Activated T-helper 1 cell treated with anti-CD3 and anti-CD28 coated beads, Interleukin-2, amount 50 U/mL, for 16 hours (primary cell): Measurements from ENCODE around the gene JMJD6.
"Not testable (repeated sequence)": the region's sequence is repeated elsewhere in the genome, so short reads cannot be mapped to it uniquely, and the experiment has no call there.

Source experiments
- DNase-seq, 2 donors: peaks; one replicate each; pipeline ENCODE4 v3.0.0-alpha.2; 2020; ENCODE audit warnings: low read depth in 1 of 2, low spot score in 1 of 2

Gene JMJD6

DNA sequence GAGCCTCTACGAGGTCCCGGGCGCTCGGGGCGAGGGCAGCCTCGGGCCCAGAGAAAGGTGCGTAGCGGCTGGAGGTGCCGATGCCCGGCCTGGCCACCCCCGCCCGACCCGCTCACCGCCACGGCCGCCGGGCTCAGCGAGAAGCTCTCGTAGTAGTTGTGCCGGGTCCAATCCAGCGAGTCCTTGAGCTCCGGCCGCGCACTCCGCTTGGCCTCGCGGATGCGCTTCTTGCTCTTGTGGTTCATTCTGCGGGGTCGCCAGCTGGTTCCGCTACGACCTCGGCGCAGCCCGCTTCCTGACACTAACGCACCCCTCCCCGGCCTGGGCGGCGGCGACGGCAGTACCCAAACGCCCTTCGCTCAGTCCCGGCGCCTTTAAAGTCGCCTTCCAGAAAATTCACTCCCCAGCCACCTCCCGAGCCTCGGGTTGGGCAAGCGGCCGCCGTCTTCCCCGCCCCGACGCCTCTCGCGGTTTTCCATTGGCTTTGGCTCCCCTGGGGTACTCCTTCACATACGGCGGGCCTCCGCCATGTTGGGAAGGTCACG is at the start of gene JMJD6:
JMJD6 (minus strand) TSS at position 376 of the 545 bp plus-strand sequence; CDS start at position 245, 131 bp downstream.
- DNase-seq, result peak; percentile 90 to 93

DNA sequence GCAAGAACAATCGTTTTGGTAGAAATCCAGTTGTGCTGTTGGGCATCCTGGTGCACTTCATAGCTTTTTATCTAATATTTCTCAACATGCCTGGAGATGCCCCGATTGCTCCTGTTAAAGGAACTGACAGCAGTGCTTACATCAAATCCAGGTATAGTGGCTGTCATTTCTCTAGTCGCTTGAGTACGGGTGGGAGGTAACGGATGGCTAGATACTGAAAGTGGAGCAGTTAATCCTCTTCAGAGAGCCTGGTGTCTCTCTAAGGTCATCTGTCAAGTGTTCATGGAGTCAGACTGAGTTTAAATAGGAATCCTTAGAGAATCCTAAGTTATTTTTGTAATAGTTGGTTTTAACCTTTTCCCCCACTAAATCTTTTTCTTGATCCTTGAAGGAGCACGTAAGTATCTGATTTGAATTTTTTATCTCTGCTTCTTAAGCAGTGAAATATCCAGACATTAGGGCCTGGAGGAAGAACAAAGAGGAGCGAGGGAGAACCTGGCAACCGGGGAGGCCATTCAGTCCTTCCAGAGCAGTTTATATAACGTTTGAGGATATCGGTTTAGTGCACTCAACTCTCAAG is 48.7 kb upstream of the JMJD6 start:
- DNase-seq, result no peak

GRCh38 chr17:76772842-76773525 is 46.6 kb upstream of the JMJD6 start:
- DNase-seq, result peak; percentile 9 to 22

DNA sequence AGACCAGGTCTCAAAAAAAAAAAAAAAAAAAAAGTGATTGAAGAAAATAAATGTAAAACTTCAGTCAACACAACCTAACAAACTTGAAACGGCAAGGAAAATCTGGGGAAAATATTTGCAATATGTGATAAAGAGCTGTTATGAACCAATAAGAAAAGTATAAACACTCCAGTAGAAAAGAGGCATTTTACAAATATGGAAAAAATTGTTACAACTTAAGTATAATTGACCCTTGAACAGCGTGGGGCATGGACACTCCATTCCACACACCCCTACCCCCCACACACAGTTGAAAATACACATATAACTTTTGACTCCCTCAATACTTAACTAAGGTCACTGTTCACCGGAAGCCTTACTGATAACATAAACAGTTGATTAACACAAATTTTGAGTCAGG is 32.2 kb upstream of the JMJD6 start:
- DNase-seq, result no peak

DNA sequence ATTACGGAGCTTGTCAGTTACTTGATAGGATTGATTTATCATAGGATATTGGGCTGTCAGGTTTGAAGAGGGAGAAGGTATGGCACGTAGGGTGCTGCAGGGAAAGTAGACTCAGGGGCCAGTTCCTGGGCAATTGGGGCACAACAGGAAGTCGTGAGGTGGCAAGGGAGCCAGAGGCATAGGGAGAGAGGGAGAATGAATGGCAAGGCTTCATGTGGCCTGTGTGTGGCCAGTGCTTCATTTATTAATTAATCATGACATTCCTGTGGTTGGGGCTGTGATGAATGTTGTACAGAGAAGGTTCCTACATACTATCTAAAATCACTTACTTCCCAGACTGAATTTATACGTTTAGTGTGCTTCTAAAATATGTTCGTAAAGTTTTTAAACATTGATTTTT is 30.9 kb upstream of the JMJD6 start:
- no peak for DNase-seq

DNA sequence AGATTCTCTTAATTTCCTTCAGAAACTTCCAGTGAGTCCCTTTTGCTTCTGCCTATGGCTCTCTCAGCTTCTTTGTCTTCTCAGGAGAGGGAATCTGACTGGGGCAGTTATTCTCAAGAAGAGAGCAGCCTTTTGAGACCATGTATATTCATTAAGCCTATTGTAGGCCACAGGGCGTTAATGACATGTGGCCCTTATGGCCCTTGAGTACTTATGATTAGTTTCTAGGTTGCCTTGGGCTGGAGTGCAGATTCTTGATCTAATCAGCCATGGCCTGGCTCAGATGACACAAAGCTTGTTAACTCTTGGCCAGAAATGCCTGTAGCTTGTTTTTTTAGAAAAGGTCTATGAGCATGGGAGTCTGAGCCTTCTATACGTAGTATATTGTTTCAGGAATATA is 28.9 kb upstream of the JMJD6 start:
- no peak for DNase-seq

GRCh38 chr17:76753061-76753961 is 26.9 kb upstream of the JMJD6 start:
- no peak for DNase-seq

GRCh38 chr17:76752006-76752405 is 25.6 kb upstream of the JMJD6 start:
- DNase-seq, result no peak

- no peak for DNase-seq
Measured at GRCh38 chr17:76751416-76751993, 25.1 kb upstream of the JMJD6 start.

DNA sequence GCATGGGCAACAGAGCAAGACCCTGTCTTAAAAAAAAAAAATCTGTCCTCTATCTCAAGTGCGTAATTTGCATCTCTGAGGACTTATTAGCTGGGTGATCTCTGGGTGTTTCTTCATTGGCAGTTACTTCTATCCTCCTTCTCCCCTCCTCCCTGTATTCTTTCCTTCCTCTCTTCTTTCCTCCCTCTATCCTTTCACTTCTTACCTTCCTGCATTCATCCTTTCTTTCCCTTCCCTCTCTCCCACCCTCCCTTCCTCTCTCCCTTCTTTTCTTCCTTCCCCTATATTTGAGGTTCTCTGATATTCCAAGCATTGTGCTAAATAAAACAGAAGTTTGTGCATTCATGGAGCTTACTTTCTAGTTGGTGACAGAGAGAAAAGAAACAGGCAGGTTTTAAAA is 22.3 kb upstream of the JMJD6 start:
- DNase-seq, result no peak

DNA sequence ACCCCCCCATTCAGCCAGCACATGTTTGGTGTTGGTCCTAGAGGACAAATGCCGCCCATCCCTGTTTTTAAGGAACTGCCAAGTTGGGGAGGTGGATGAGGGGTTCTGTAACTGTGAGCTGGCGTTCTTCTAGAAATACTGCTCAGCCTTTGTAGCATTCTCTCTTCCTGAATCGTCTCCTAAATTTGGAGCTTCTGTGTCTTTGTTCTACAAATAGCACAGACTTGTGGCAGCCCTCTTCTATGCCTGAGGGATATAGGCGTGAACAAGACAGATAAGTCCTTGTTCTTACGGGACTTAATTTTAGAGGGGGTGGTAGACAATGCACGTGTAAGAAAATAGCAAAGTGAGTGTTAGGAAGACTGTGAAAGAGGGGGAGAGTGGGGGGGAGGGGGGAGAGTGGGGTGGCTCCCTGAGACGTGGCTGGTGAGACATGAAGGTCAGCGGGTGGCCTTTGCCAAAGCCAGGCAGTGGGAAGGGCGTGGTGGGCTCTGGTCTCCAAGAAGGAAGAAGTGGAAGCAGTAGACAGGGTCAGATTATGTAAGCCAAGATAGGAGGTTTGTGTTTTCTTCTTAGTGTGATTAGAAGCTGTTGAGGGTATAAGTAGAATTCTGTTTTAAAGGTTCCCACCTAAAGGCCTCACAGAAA is 21.4 kb upstream of the JMJD6 start:
- DNase-seq, result no peak

DNA sequence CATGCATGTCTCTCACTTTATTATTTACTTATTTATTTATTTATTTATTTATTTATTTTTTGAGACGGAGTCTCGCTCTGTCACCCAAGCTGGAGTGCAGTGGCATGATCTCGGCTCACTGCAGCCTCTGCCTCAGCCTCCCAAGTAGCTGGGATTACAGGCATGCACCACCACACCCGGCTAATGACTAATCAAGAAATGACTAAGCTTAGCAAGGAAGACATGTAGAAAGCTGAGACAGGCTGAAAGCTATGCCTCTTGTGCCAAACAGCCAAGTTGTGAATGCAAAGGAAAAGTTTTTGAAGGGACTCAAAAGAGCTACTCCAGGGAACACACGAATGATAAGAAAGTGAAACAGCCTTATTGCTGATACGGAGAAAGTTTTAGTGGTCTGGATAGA is 19.4 kb upstream of the JMJD6 start:
- not testable (repeated sequence) for DNase-seq

DNA sequence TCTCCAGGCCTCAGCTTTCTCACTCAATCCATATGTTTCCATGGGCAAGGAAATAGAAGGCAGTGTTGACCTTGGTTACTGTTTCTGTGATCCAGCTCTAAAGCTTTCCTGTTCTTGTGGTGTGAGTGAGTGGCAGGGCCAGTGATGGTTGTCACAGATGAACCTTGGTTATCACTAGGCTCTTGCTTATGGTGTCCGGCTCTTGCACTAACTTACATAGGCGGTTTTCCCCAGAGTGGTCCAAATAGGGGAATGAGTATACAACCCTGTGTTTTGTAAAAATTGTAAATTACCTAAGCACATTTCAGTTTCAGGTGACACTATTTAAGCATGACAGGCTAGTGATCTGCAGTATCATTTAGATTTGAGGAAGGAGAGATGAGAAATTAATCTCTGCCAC is 18.3 kb upstream of the JMJD6 start:
- no peak for DNase-seq

DNA sequence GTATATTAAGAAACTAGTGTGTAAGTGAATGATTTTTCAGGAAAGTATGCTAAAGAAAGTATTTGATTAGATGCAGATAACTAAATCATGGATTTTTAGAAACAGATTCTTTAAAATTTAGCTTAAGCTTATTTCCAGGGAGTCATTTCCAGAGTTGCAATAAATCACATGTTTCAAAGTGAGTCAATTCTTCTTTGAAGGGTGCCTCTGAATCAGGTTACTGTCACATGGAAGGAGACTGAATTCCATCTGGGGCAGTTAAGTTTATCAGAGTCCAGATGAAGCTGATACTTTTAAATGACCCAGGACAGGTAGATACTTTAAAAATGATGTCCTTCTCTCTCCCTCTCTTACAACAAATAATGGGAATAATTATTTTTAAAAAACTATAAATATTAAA is 16.6 kb upstream of the JMJD6 start:
- DNase-seq, result no peak

- DNase-seq, result no peak
Measured at GRCh38 chr17:76740329-76741118, 14.1 kb upstream of the JMJD6 start.

DNA sequence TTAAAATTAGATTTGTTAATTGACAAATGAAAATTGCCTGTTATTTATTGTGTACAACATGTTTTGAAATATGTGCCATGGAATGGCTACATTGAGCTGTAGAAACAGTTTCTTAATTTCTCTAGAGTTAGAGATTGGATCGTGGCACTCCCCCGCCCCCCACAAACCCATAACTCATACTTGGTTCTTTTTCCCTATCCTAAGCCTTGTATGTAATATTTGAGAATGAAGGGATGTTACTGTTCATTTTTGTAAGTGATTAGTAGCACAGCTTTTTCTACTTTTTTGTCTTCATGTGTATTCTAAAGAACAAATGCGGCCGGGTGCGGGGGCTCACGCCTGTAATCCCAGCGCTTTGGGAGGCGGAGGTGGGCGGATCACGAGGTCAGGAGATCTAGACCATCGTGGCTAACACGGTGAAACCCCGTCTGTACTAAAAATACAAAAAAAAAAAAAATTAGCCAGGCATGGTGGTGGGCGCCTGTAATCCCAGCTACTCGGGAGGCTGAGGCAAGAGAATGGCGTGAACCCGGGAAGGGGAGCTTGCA is 13.2 kb upstream of the JMJD6 start:
- DNase-seq, result not testable (repeated sequence)

- DNase-seq, result no peak
Measured at GRCh38 chr17:76738468-76738850, 12.1 kb upstream of the JMJD6 start.

- DNase-seq, result peak; percentile 75 to 91
Measured at GRCh38 chr17:76737676-76738467, 11.5 kb upstream of the JMJD6 start, which contains the start of gene MFSD11. Gene MFSD11 (plus strand): TSS chr17:76738119. CDS start chr17:76738353, 234 bp downstream.
